HG03175 (cell line): ENCODE data around the gene ACOX2.

Source experiments
- ATAC-seq: cut with Tn5 transposase; IDR thresholded peaks from one replicate; pipeline ENCODE4 v1.9.1; 2021; ENCODE audit warnings: mild to moderate bottlenecking, moderate library complexity; ENCODE audit not compliant: unreplicated experiment

The ACOX2 gene

DNA sequence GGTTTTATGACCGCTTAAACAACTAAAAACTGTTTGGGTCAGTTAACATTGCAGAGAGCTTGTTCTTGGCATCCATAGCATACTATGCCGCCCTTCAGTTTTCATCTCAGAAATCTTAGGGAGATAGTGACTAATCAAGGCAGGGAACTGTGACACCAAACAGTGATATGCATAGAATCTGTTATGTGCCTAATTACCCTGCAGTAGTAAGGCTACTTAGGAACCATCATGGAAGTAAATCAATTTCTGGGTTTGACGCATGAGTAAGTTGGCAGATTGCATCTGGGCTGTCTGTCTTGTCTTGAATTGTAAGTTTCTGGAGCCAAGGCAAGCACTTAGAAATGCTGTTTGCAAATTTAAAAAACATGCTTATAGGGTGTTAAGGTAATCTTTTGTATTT lies 22.6 kb downstream of the ACOX2 start:
- ATAC-seq, result no peak

DNA sequence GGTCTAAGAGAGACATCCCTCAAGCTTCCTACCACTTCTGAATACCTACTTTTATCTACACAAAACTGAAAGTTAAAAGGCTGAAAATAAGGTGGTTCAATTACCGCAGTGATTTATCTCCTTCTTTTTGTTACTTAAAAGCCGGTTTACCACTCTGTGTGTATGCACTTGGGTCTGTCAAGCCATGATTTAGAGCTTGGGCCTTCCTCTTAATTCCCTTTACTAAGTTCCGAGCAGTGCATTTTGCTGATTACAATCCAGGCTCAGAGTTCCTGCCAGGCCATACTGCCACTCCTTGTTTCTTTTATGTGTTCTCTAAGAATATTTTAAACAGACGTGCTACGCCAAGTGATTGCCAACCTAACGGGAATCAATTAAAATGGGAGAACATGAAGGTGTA lies 28.6 kb downstream of the ACOX2 start:
- ATAC-seq, result no peak

DNA sequence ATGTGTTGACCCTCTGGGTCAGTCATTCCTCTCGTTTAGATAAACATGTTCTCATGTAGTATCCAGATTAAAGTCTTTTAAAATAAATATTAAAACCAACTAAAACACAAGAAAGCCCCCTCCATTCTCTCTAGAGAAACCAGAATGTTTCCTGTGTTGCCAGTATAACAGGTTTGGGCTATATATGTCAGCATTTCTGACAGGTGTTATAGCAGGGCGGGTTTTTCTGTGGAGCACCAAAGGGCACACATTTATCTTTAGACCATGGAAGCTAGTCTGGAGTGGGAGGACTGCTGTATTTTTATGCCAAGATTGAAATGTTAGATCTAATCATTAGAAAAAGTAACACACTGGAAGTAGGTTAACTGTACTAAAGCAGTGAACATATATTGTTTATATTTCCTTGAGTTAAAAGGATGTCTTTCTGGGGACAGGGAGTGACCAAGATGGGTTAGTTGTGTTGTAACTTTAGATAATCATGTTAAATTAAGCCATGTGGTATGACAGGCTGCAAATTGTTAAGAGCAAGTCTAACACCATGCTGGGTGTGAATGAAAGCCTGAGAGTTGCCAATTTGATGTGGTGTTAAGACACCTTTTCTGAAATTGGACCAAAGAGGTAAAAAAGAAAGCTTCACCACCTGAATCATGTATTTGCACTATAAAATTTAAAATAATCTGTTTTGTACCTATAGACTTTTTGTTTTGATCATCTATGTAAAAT lies 29.5 kb downstream of the ACOX2 start:
- ATAC-seq, result no peak

DNA sequence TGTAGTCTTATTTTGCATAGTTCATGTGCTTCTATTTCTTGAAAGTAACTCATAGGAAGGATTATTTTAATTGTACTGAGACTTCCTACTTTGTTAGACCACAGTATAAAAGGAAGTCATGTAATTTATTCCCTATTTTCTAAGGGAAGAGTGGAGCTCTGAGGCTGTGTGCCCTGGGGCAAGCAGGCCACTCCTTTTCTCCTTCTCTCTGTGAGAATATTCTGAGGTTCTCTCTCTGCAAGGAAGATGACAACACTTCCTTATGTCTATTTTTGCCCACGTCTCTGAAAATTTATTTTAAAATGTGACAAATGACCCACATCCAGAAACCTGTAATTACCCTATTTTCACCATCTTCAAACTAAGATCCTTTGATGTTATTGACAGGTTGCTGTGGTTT lies 34.1 kb downstream of the ACOX2 start:
- ATAC-seq, result no peak

DNA sequence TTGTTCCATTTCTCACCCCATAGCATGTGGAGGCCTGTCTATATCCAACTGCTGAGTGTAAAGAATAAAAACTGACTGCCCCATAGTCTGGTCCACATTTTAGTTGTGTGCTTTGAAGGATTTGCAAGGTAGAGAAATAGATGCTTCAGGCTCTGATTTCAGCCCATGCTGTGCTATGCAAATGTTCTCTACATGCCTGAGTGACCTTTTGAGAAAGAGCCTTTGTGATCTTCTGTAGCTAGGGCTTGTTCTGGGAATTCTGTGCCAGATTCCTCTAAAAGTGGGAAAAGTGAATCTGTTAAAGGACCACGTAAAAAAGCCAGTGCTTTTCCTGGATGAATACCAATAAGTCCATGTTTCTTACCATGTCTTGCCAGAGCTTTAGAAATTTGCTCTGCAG lies 39.9 kb downstream of the ACOX2 start:
- no peak for ATAC-seq

DNA sequence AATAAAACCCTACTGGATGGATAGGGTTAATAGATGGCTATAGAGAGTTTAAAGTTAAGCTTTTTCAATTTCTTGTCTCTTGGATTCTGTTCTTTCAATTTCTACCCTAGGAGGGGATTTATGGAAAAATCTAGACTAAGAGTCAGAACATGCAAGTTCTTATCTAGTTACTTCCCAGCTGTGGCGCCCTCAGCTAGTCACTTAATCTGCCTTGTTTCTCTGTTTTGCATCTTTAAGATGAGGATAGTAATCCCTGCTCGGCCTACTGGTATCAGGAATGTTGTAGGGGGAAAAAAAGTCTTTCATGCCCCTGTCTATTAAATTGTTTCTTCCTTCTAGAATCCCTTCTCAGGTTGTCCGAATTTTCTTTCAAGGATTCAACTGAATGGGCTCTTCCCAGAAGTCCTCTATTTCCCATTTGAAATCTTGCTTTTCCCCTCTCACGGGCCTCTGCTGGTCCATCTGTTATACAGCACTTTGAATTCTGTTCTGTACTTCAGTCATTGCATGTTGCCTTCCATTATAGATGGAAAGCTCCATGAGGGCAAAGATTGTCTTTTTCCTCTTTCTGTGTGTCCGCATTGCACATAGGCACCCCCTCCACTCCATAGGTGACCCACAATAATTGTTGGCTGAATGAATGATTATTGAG lies 40.7 kb downstream of the ACOX2 start:
- ATAC-seq, result no peak

DNA sequence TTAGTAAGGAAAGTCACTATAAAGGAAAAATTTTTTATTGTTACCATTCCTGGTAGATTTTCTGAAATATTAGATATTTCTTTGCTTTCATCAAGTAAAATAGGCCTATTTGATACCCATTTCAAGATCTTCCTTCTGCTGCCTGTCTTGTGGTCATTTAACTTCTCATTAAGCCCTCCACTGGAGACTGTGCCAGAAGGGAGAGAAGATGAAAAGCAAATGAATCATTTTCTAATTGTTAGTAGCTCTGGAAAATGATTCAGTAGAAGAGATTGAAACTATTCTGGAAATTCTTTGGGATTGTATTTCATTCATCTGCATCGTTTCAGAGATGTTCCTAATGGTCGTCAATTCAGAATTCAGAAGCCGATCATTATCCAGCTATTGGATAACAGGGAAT lies 41.9 kb downstream of the ACOX2 start:
- ATAC-seq, result no peak

DNA sequence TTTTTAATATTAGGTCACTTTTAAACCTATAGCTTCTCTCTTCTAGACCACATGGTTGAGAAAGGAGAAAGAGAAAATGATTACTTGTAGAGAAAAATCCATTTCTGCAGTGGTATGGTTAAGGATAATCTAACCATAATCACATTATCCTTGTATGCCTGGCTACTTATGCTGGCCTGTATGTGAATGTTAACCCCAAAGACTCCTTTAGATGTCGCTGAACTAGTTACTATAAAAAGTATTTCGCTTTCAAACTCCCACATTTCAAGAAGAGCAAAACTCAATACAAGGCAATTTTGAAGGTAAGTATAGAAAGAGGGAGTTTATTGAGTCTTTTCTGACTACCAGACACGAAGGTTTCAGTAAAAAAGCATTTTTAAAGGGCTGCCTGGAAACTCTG lies 42.9 kb downstream of the ACOX2 start:
- no peak for ATAC-seq

DNA sequence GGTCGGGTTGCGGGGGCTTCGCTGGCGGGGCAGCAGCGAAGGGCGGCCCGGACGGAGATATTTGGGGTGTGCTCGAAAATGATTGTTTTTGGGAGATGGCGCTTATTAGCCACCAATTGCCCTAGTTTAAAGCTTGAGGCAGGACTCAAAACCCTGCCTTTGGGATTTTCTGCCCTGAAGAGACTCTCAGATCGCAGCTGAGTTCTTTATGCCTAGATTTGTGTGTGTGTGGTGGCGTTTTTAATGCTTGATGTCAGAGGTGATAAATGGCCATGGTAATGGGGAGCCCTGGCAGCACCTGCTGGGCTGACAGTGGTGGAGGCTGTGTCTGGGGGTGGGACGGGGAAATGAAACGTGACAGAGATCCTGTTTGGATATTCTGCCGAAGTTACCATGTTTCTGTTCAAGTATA lies 44.5 kb downstream of the ACOX2 start:
- ATAC-seq, result no peak

DNA sequence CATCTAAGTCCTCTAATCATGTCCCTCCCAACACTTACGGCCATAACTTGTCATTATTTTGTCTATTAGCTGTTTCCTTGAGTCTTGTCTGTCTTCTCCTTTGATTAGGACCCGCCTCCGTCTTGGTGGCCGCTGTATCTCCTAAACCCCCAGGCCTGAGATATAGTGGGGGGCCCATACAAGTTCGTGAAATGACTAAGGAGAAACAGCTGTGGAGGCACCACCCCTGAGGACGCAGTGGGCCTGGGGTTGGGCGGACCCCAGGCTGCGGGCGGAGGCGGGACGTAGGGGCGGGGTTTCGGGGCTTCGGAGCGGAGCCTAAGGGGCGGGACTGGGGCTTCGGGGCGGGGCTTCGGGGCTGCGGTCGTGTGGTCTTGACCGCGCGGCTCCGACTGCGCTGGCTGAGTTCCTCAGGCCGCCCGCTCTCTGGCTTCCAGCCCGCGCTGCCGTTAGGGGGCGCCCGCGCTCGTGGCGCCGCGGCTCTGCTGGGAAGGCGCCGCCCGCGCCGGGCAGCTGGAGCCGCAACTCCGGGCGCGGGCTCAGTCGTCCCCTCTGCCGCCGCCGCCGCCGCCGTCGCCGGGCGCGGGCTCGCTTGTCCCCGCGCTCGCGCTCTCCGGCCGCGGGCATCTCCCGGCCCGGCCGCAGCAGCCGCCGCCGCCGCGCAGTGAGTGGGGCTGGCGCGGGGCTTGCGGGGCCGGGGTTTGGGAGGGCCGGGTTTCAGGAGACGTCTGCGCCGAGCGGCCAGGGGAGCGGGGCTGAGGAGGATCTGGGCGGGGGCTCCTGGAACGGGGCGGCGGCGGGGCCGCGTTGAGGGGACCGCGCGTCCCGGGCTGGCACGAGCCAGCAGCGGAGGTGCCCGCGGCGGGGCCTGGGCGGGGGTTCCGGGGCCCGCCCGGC lies 45.2 kb downstream of the ACOX2 start, which contains the start of gene KCTD6:
TSS of gene KCTD6 (plus strand) at position 591 of the 897 bp plus-strand sequence. CDS start 6,660 bp downstream, outside the sequence.
- ATAC-seq, result peak; percentile 95

DNA sequence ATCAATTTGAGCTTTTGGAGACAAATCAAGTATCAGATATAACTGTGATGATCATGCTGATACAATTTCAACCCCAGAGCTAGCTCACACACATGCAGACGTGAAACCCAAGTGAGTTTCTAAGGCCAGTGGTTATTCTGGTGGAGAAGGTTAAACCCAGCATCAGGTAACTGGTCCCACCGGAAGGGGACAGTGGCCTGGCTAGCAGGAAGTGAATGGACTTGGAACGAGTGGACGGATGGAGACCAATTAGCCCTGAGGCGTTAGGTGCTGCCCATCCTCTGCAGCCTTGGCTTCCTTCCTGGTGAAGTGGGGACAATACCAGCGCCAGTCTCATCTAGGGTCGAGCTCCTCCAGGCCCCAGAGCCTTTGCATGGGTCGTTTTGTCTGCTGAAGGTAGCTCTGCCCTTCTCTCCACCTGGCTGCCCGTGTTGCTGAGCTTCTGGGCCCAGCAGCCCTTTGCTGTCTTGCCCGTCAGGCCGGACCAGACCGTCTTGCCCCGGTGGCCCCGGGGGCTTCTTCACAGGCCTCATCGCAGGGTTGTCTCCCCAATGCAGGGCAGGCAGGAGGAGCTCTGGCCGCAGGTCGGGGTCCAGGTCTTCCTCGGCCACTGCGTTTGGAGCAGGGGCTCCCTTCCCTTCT lies 46.0 kb downstream of the ACOX2 start:
- ATAC-seq, result no peak

DNA sequence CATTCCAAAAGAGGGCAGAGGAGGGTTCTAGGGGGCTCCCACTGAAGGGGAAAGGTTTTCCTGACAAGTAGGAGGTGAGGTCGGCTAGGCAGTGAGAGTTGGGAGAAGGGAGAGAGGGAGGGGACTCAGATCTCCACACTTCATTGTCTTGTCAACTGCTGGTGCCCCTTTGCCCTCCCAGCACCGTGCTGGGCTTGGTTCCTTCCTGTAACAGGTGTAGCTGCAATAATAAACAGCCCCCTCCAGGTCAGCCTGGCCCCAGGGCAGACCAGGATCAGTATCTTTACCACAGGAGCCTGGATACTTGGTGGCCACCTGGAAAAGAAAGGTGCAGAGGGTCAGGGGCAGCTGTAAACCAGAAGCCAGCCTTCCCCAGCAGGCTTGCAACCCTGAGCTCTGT lies 48.0 kb downstream of the ACOX2 start:
- ATAC-seq, result no peak

DNA sequence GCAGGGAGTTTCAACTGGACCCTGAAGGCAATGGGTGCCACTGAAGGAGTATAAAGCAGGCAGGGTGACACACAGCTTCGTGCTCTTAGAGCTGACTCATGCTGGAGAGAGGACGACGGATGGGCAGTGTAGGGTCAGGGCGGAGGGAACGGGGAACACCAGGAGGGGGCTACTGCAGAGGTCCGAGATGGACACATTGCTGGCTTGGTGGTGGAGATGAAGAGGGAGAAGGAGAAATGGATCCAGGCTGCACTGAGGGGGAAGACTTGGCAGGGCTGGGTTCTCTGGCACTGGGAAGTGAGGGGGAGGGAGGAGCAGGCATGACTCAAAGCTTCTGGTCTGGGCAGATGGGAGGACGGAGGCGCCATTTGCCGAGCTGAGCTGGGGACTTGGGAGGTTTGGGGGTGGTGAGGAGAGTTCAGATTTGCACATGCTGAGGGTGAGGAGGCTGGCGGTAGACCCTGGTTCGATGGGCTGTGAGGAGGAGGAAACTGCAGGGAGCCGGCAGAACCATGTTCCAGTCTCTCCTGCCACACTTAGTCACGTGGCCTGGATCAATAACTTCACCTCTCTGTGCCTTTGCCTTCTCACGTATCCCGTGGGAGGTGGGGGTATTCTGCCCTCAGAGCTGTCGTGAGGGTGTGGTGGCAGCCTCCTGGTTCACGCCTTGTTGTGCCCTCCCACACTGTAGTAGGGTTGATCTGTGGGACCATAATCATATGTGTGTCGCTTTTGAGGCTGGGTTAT lies 49.7 kb downstream of the ACOX2 start:
- ATAC-seq, result no peak

DNA sequence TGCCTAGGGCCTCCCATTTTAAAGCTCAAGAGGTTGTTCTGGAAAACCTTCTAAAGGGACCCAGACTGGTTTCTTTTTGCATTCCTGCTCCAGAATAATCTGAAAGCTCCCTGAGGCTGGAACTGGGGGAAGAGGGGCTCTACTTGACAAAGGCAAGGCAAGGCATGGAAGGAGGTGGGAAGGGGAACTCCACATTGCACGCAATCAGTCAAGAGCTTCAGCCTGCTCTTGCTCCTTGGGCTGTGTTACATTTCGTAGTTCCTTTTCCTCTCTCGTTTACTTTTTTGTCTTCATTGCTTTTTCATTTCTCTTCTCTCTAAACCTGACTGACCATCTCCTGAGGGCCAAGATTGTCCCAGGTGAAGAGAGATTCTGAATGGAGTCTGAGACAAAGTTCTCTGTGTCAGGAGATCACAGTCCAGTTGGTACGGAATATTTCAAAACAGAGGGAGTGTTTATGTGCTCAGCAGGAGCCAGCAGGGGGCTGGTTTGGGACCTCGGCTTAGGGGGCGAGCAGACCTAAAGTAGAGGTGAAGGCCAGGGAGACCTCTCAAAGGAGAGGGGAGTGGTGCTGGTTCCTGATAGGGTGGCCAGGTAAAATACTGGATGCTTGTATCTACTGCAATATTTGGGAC lies 51.1 kb downstream of the ACOX2 start:
- ATAC-seq, result no peak

DNA sequence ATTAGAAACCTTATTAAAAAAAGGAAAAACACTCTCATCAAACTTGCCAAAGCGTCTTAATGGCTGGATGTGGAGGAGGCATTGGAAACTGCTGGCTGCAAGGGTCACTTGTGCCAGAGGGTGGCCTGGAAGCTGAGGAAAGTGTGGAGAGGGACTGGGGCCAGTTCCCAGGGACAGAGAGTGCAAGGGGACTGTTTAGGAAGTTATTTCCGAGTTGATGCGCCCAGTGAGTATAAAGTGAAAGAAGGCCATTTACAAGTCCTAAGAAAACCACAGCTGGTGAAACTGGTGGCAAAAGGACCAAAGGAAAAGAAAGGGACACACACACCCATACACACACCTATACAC lies 52.3 kb downstream of the ACOX2 start:
- ATAC-seq, result no peak

DNA sequence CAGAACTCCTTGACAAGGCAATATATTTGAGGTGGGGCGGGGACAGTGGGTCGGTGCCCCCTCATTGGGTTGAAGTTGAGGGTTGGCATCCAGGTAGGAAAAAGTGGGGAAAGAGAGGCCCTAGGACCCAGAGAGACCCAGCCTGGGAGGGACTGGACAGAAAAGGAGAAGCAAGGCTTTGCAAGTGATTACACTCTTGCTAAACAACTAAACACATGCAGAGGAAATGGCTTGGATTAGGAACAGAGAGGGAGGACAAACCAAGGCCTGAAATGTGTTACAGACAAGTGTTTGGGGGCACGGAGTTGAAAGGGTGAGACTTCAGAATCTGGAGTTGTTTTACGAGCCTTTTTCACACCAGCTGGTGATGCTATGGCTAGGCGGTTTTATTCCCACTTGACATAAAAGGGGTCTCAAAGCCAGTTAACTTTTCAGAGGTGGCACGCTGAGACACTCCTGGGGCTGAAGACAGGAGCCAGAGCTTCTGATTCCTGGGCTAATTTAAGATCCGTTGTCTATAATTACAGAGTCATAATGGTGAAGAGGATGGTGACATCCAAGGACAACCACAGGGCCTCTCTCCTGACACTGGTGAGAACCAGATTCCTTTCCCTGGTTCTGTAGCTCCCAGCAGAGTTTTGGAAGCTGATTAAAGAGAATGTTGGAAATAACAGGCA lies 52.8 kb downstream of the ACOX2 start:
- ATAC-seq, result no peak

DNA sequence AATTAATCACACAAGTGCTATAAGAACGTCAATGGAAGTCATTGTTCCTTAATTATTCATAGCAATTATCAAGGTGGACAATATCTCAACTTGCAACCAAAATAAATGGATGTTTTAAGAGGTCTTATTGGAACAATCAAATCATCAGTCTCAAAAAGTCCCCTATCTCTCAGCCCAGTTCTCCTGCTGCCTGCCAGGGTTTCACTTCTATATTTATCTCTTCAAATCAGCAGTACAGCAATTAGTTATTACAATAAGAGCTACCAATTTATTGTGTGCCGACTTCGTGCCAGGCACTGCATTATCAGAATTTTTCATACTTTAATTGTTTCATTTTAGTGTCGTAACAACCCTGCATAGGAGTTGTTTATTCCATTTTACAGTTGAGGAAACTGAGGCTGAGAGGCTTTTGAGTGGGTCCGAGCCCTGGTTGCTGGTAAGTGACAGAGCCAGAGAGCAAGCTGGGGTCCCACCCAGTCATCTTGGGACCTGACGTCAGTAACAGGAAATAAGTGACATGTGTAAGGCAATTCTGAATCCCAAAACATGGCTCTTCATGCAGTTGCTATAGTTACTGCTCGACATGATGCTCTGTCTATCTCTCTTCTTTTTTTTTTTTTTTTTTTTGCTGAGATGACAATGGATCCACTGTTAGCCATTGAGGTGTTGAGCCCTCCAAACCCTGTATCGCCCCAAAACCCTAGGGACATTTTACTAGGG lies 53.9 kb downstream of the ACOX2 start:
- no peak for ATAC-seq

DNA sequence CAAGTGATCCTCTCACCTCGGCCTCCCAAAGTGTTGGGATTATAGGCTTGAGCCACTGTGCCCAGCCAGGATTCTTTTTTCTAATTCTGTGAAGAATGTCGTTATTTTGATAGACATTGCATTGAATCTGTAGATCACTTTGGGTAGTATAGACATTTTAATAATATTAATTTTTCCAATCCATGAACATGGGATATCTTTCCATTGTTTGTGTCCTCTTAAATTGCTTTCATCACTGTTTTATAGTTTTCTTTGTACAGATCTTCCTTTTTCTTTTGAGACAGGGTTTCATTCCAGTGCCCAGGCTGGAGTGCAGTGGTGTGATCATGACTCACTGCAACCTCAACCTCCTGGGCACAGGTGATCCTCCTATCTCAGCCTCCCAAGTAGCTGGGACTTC lies 56.7 kb downstream of the ACOX2 start:
- ATAC-seq, result no peak

DNA sequence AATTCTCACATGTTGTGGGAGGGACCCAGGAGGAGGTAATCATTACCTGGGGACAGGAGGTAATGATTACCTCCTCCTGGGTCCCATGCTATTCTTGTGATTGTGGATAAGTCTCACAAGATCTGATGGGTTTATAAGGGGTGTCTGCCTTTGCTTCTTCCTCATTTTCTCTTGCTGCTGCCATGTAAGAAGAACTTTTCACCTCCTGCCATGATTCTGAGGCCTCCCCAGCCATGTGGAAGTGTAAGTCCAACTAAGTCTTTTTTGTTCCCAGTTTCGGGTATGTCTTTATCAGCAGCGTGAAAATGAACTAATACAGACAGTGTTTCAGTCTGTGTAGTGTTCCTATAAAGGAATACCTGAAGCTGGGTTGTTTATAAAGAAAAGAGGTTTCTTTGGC lies 58.2 kb downstream of the ACOX2 start:
- ATAC-seq, result no peak
